ENCODE data around the gene TTC13. TPM values are rescaled to one million over a fixed set of nuclear protein-coding genes. Genes with fewer than 3 reads are reported as not detected.

The TTC13 gene
- total RNA-seq, 1 donor from 2014 or later: 27.1 TPM

- Mint-ChIP-seq H3K36me3 (ENCODE audit: low read depth) (peaks cover 4% of the 10 kb centered on the region), H3K9me3 (ENCODE audit: low read depth) (no peaks in the 10 kb centered on the region), H3K27ac (ENCODE audit: unreplicated experiment) (peak overlapping the region; percentile 2), H3K4me1 (ENCODE audit: low read depth) (peaks cover 30% of the 10 kb centered on the region), H3K4me3 (ENCODE audit: unreplicated experiment) (no peak overlapping the region), H3K27me3 (ENCODE audit: low read depth) (no peaks in the 10 kb centered on the region)
- no peak for TF ChIP-seq CTCF (IDR thresholded peaks at IDR 0.05)
- no peak for DNase-seq (ENCODE audit: low spot score)
Measured at GRCh38 chr1:230972855-230973271, 5.8 kb downstream of the TTC13 start.

- Mint-ChIP-seq H3K9me3 (ENCODE audit: low read depth) (no peaks in the 10 kb centered on the region), H3K4me1 (ENCODE audit: low read depth) (peaks cover 21% of the 10 kb centered on the region), H3K27ac (ENCODE audit: unreplicated experiment) (no peak overlapping the region), H3K4me3 (ENCODE audit: unreplicated experiment) (no peak overlapping the region), H3K36me3 (ENCODE audit: low read depth) (peaks cover 4% of the 10 kb centered on the region), H3K27me3 (ENCODE audit: low read depth) (no peaks in the 10 kb centered on the region)
- no peak for TF ChIP-seq CTCF (IDR thresholded peaks at IDR 0.05)
- no peak for DNase-seq (ENCODE audit: low spot score)
Measured at GRCh38 chr1:230971771-230972170, 6.9 kb downstream of the TTC13 start.

- Mint-ChIP-seq H3K27me3 (ENCODE audit: low read depth) (no peaks in the 10 kb centered on the region), H3K4me1 (ENCODE audit: low read depth) (peaks cover 21% of the 10 kb centered on the region), H3K27ac (ENCODE audit: unreplicated experiment) (no peak overlapping the region), H3K4me3 (ENCODE audit: unreplicated experiment) (no peak overlapping the region), H3K36me3 (ENCODE audit: low read depth) (peaks cover 2% of the 10 kb centered on the region), H3K9me3 (ENCODE audit: low read depth) (no peaks in the 10 kb centered on the region)
- no peak for DNase-seq (ENCODE audit: low spot score)
- no peak for TF ChIP-seq CTCF (IDR thresholded peaks at IDR 0.05)
Measured at GRCh38 chr1:230970432-230970831, 8.2 kb downstream of the TTC13 start.

DNA sequence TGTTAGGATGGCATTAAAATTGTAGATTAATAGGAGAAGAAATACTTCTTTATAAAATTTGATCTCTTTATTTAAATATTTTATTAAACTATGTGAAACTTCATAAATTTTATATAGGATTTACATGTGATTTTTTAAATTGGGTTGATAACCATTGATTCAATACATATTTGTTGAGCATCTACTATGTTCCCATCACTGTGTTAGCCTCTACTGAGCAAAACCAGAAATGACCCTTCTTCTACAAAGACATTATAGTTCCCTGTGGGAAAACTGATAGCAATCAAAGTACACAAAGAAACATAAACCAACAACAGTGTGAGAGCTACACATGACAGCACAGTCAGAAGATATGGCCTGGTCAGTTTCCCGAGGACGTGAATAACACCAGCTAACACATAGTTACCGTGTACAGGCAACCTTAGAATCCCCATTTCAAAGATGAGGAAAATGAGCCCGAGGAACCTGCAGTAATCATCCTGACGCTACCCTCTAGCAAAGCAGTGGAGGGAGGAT lies 12.2 kb downstream of the TTC13 start:
- H3K36me3 Mint-ChIP-seq (ENCODE audit: low read depth): peaks cover 2% of the 10 kb centered on the region
- no peak overlapping the region for H3K27ac Mint-ChIP-seq (ENCODE audit: unreplicated experiment)
- no peak for DNase-seq (ENCODE audit: low spot score)

GRCh38 chr1:230965535-230965934 lies 13.1 kb downstream of the TTC13 start:
- no peak for TF ChIP-seq CTCF (IDR thresholded peaks at IDR 0.05)
- peaks cover 2% of the 10 kb centered on the region for H3K36me3 Mint-ChIP-seq (ENCODE audit: low read depth)
- H3K27me3 Mint-ChIP-seq (ENCODE audit: low read depth): no peaks in the 10 kb centered on the region

More for the DNA sequence above, 12.2 kb downstream of the TTC13 start:
- Mint-ChIP-seq H3K9me3 (ENCODE audit: low read depth) (no peaks in the 10 kb centered on the region), H3K27me3 (ENCODE audit: low read depth) (no peaks in the 10 kb centered on the region), H3K4me3 (ENCODE audit: unreplicated experiment) (no peak overlapping the region), H3K4me1 (ENCODE audit: low read depth) (peaks cover under 1% of the 10 kb centered on the region)
- no peak for TF ChIP-seq CTCF (IDR thresholded peaks at IDR 0.05)

More at GRCh38 chr1:230965535-230965934, 13.1 kb downstream of the TTC13 start:
- H3K27ac Mint-ChIP-seq (ENCODE audit: unreplicated experiment): no peak overlapping the region
- no peak overlapping the region for H3K4me3 Mint-ChIP-seq (ENCODE audit: unreplicated experiment)
- H3K4me1 Mint-ChIP-seq (ENCODE audit: low read depth): no peaks in the 10 kb centered on the region
- H3K9me3 Mint-ChIP-seq (ENCODE audit: low read depth): no peaks in the 10 kb centered on the region
- DNase-seq (ENCODE audit: low spot score): no peak

All from chondrocyte (in vitro differentiated cells).